Bronchial epithelial cell (primary cell): Measurements from ENCODE around the gene ABCB8. TPM values are rescaled to one million over a fixed set of nuclear protein-coding genes. Genes with fewer than 3 reads are reported as not detected.

Experiments used
- DNase-seq: peaks from one replicate; pipeline ENCODE4 v3.0.0-alpha.2; 2010; ENCODE audit warnings: low read depth
- FAIRE-seq: peaks from 2 replicates; lab custom pipeline; 2011; peaks lifted over from hg19 to GRCh38; lab: Jason Lieb, UNC
- H3K27me3 ChIP-seq: 2 replicates; pipeline ENCODE4 v1.5.1; 2011; ENCODE audit warnings: low read length; ENCODE audit not compliant: control insufficient read depth, insufficient read depth
- H3K36me3 ChIP-seq: 2 replicates; pipeline ENCODE4 v1.5.1; 2011; ENCODE audit warnings: low read length; ENCODE audit not compliant: control insufficient read depth, insufficient read depth
- H3K4me3 ChIP-seq: 2 replicates; pipeline ENCODE4 v1.5.1; 2011; ENCODE audit warnings: mild to moderate bottlenecking, low read depth, low read length, control low read depth
- CTCF ChIP-seq: IDR thresholded peaks from 2 replicates; pipeline ENCODE4 v1.5.1; 2011; ENCODE audit warnings: mild to moderate bottlenecking, moderate library complexity, low read length, control low read depth, inconsistent platforms; ENCODE audit not compliant: insufficient read depth, severe bottlenecking
- total RNA-seq: library from RNA; depleted of rRNA; stranded (reverse); fragments of >200 nt; gene quantifications from 2 replicates; pipeline ENCODE4 v1.2.1, GENCODE V29; 2014

The ABCB8 gene
- total RNA-seq, 1 donor from 2014 or later: 20.5 TPM

GRCh38 chr7:151069841-151070573 is 41.8 kb downstream of the ABCB8 start:
- H3K4me3 ChIP-seq: no peak overlapping the region
- no peak for TF ChIP-seq CTCF
- no peak for FAIRE-seq
- DNase-seq: no peak
- H3K27me3 ChIP-seq: no peaks in the 10 kb centered on the region
- peaks cover 44% of the 10 kb centered on the region for H3K36me3 ChIP-seq

GRCh38 chr7:151070574-151070960 is 42.3 kb downstream of the ABCB8 start:
- no peak for TF ChIP-seq CTCF
- H3K4me3 ChIP-seq: no peak overlapping the region
- H3K36me3 ChIP-seq: peaks cover 45% of the 10 kb centered on the region
- FAIRE-seq (no peak), DNase-seq (no peak)
- H3K27me3 ChIP-seq: no peaks in the 10 kb centered on the region

GRCh38 chr7:151071032-151071866 is 43.0 kb downstream of the ABCB8 start:
- FAIRE-seq: no peak
- no peak for DNase-seq
- TF ChIP-seq CTCF: no peak
- Histone ChIP-seq H3K36me3 (peaks cover 45% of the 10 kb centered on the region), H3K4me3 (no peak overlapping the region), H3K27me3 (no peaks in the 10 kb centered on the region)

- TF ChIP-seq CTCF: no peak
- Histone ChIP-seq H3K4me3 (no peak overlapping the region), H3K36me3 (peaks cover 40% of the 10 kb centered on the region), H3K27me3 (no peaks in the 10 kb centered on the region)
- FAIRE-seq (no peak), DNase-seq (no peak)
Measured at GRCh38 chr7:151073990-151074389, 45.7 kb downstream of the ABCB8 start.

- Histone ChIP-seq H3K36me3 (peaks cover 36% of the 10 kb centered on the region), H3K27me3 (no peaks in the 10 kb centered on the region), H3K4me3 (no peak overlapping the region)
- no peak for DNase-seq
- TF ChIP-seq CTCF: no peak
- FAIRE-seq: no peak
Measured at GRCh38 chr7:151074817-151075661, 46.8 kb downstream of the ABCB8 start.
